GM12878 (cell line): Measurements from ENCODE around the gene RNF223. TPM values are rescaled to one million over a fixed set of nuclear protein-coding genes. Genes with fewer than 3 reads are reported as not detected.
A peak's percentile ranks its signal among the peaks of the same experiment; 100 is the strongest.

ENCODE experiments used
- ATF2 ChIP-seq: IDR thresholded peaks from 2 replicates; pipeline ENCODE4 v1.6.1; 2012; ENCODE audit warnings: low read length, inconsistent platforms
- BCL11A ChIP-seq: IDR thresholded peaks from 2 replicates; pipeline ENCODE4 v1.6.1; 2011; ENCODE audit warnings: low read depth, low read length
- CBFB ChIP-seq: IDR thresholded peaks from 2 replicates; pipeline ENCODE4 v1.6.1; 2016; ENCODE audit warnings: antibody characterized with exemption, low read depth
- CHD4 ChIP-seq: fragments of 200-600 bp; sonication (generic); IDR thresholded peaks from 2 replicates; pipeline ENCODE4 v1.6.1; 2016; ENCODE audit warnings: mild to moderate bottlenecking
- E2F8 ChIP-seq: fragments of 450-650 bp; IDR thresholded peaks from 2 replicates; pipeline ENCODE4 v1.6.1; 2018; ENCODE audit warnings: mild to moderate bottlenecking, low read depth, moderate library complexity; ENCODE audit not compliant: partially characterized antibody
- FOXK2 ChIP-seq: fragments of 450-650 bp; IDR thresholded peaks from 2 replicates; pipeline ENCODE4 v1.6.1; 2017; ENCODE audit warnings: mild to moderate bottlenecking, moderate library complexity
- HCFC1 ChIP-seq: fragments of 150-350 bp; IDR thresholded peaks from 2 replicates; pipeline ENCODE4 v1.6.1; 2014; ENCODE audit warnings: low read length
- JUND ChIP-seq: IDR thresholded peaks from 2 replicates; pipeline ENCODE4 v1.6.1; 2012; ENCODE audit warnings: low read depth, mild to moderate bottlenecking, low read length, improper control_type of control experiment, moderate library complexity
- KAT2A ChIP-seq: conservative IDR thresholded peaks from 2 replicates; pipeline ENCODE4 v1.6.1; 2011; ENCODE audit warnings: low read depth, low read length; ENCODE audit not compliant: control insufficient read depth
- KLF5 ChIP-seq: fragments of 450-650 bp; IDR thresholded peaks from 2 replicates; pipeline ENCODE4 v1.6.1; 2014; ENCODE audit warnings: mild to moderate bottlenecking; ENCODE audit not compliant: partially characterized antibody
- MYC ChIP-seq: IDR thresholded peaks from 2 replicates; pipeline ENCODE4 v1.6.1; 2011; ENCODE audit warnings: mild to moderate bottlenecking, low read length, moderate library complexity, inconsistent platforms; ENCODE audit not compliant: insufficient read depth, insufficient replicate concordance, insufficient read length, severe bottlenecking
- NFYA ChIP-seq: IDR thresholded peaks from 2 replicates; pipeline ENCODE4 v1.6.1; 2011; ENCODE audit warnings: low read depth, mild to moderate bottlenecking, low read length, improper control_type of control experiment, borderline replicate concordance
- PAX5 ChIP-seq: IDR thresholded peaks from 2 replicates; pipeline ENCODE4 v1.6.1; 2011; ENCODE audit warnings: low read depth, low read length, borderline replicate concordance
- POLR2A ChIP-seq: IDR thresholded peaks from 2 replicates; pipeline ENCODE4 v1.6.1; 2011; ENCODE audit warnings: low read depth, mild to moderate bottlenecking, low read length
- RBBP5 ChIP-seq: fragments of 200-600 bp; sonication (generic); conservative IDR thresholded peaks from 2 replicates; pipeline ENCODE4 v1.6.1; 2016
- SKIL ChIP-seq: fragments of 450-650 bp; IDR thresholded peaks from 2 replicates; pipeline ENCODE4 v1.6.1; 2017; ENCODE audit warnings: mild to moderate bottlenecking, low read depth, inconsistent platforms; ENCODE audit not compliant: poor library complexity, severe bottlenecking
- STAT3 ChIP-seq: IDR thresholded peaks from 2 replicates; pipeline ENCODE4 v1.6.1; 2011; ENCODE audit warnings: low read depth, low read length, improper control_type of control experiment
- YBX1 ChIP-seq: fragments of 450-650 bp; IDR thresholded peaks from 2 replicates; pipeline ENCODE4 v1.6.1; 2016; ENCODE audit warnings: antibody characterized with exemption
- ZBTB4 ChIP-seq: fragments of 450-650 bp; formaldehyde crosslinking; IDR thresholded peaks from 2 replicates; pipeline ENCODE4 v1.4.0; 2022; ENCODE audit warnings: mild to moderate bottlenecking, moderate library complexity
- polyA plus RNA-seq, 11 experiments: library from polyadenylated mRNA; depleted of rRNA in 4 of 11; unstranded in 6 of 11; stranded (reverse) in 5 of 11; fragments of >200 nt; fragmentation: Nextera tagmentation in 4 of 11; fragmentation: Illumina TruSeq in 1 of 11; extraction: Ambion mirVana in 4 of 11; extraction: Trizol in 1 of 11; gene quantifications; 1 replicate in 1 of 11; 2 replicates in 10 of 11; pipeline versions ENCODE4 v1.2.1 to v1.2.3, GENCODE V29; 2011 to 2016; ENCODE audit warnings: inconsistent platforms in 2 of 11, missing spikeins in 2 of 11, low read depth in 1 of 11
- total RNA-seq, 4 experiments: library from RNA; depleted of rRNA in 3 of 4; stranded (reverse); fragments of >200 nt in 3 of 4; fragmentation: Illumina TruSeq in 1 of 4; extraction: Trizol in 1 of 4; gene quantifications; 2 replicates each; pipeline versions ENCODE4 v1.2.1 to v1.2.3, GENCODE V29; 2013 to 2021

The RNF223 gene
- total and polyA plus RNA-seq, 10 of the 15 experiments (the other 5 are each of a cell fraction or from before 2014, with no cell fraction given) = 0.06 TPM; not detected in 9

- TF ChIP-seq ZBTB4 (CRISPR knock-in tag) = no peak
- no peak for TF ChIP-seq KAT2A
- TF ChIP-seq RBBP5 = no peak
- no peak for TF ChIP-seq YBX1
- no peak for TF ChIP-seq MYC
- TF ChIP-seq JUND = peak; percentile 49; the same call in 1 of the 2 replicates
- TF ChIP-seq NFYA = no peak
- peak; percentile 64; the same call in 1 of the 2 replicates for TF ChIP-seq PAX5
- no peak for TF ChIP-seq ATF2
- TF ChIP-seq HCFC1 = no peak
- no peak for TF ChIP-seq FOXK2
- peak; percentile 65 for TF ChIP-seq E2F8
- TF ChIP-seq CBFB = no peak
- no peak for TF ChIP-seq STAT3
- TF ChIP-seq POLR2A = no peak
- TF ChIP-seq BCL11A = 0 out of 2 replicates have a peak, but pooled peaks have one; percentile 25
- TF ChIP-seq KLF5 = peak; percentile 71
- no peak for TF ChIP-seq SKIL
- no peak for TF ChIP-seq CHD4
These were observed 41.0 kb downstream of the RNF223 start (continued) for GRCh38 chr1:1033009-1033587.
